GM12891 (cell line): Measurements from ENCODE around the gene TTC7B.

ENCODE experiments used
- POLR2A ChIP-seq: IDR thresholded peaks from 2 replicates; pipeline ENCODE4 v1.6.1; 2011; ENCODE audit warnings: low read depth, low read length, control low read depth
- POLR2AphosphoS5 ChIP-seq: IDR thresholded peaks from 2 replicates; pipeline ENCODE4 v1.6.1; 2011; ENCODE audit warnings: low read depth, low read length, control low read depth
- POU2F2 ChIP-seq: IDR thresholded peaks from 2 replicates; pipeline ENCODE4 v1.6.1; 2011; ENCODE audit warnings: low read depth, mild to moderate bottlenecking, control low read depth, low read length, moderate library complexity
- SPI1 ChIP-seq: IDR thresholded peaks from 2 replicates; pipeline ENCODE4 v1.6.1; 2011; ENCODE audit warnings: low read depth, low read length, control low read depth
- TAF1 ChIP-seq: IDR thresholded peaks from 2 replicates; pipeline ENCODE4 v1.6.1; 2011; ENCODE audit warnings: low read depth, low read length, control low read depth

DNA sequence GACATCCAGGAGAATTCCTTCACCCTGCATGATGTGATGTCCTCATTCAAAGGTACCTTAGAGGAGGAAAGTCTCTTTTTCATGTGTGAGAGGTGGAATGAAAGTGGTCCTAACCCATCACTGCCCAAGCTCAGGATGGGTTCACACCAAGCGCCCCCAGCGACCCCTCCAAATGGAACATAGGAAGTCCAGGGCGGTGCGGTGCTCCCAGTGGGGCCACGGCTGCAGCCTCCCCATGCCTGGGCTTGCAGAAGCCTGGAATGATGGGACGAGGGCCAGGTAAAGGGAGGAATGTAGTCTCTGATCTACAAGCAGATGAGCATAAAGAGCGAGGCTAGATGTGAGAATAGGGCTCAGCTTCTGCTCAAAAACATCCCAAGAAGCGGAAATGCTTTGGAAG, 196.3 kb downstream of the TTC7B start:
- TF ChIP-seq POLR2A (no peak), TAF1 (no peak), POLR2AphosphoS5 (no peak), SPI1 (no peak), POU2F2 (no peak)
